D721Med (cell line): Measurements from ENCODE around the gene RHEX.

Source experiments
- DNase-seq: peaks from one replicate; pipeline ENCODE4 v3.0.0; 2011; ENCODE audit warnings: low spot score; ENCODE audit not compliant: insufficient read length
- FAIRE-seq: peaks from 2 replicates; lab custom pipeline; 2011; peaks lifted over from hg19 to GRCh38; lab: Jason Lieb, UNC
- CTCF ChIP-seq: IDR thresholded peaks from 2 replicates; pipeline ENCODE4 v1.5.1; 2012; ENCODE audit warnings: mild to moderate bottlenecking, control low read depth; ENCODE audit not compliant: insufficient read depth; ENCODE audit errors: missing control alignments

Gene RHEX

GRCh38 chr1:206079135-206079534, 26.2 kb downstream of the RHEX start:
- FAIRE-seq = no peak
- TF ChIP-seq CTCF = no peak
- DNase-seq = no peak

GRCh38 chr1:206080026-206080820, 27.2 kb downstream of the RHEX start:
- no peak for TF ChIP-seq CTCF
- DNase-seq (no peak), FAIRE-seq (no peak)

- no peak for TF ChIP-seq CTCF
- FAIRE-seq (no peak), DNase-seq (no peak)
Measured at GRCh38 chr1:206081856-206082255, 28.9 kb downstream of the RHEX start.

GRCh38 chr1:206082831-206083695, 30.1 kb downstream of the RHEX start:
- FAIRE-seq (no peak), DNase-seq (no peak)

GRCh38 chr1:206083750-206084149, 30.8 kb downstream of the RHEX start:
- DNase-seq = no peak
- FAIRE-seq = no peak
- TF ChIP-seq CTCF = no peak

More at GRCh38 chr1:206082831-206083695, 30.1 kb downstream of the RHEX start:
- TF ChIP-seq CTCF = no peak

- DNase-seq (no peak), FAIRE-seq (no peak)
- TF ChIP-seq CTCF = no peak
Measured at GRCh38 chr1:206087091-206087490, 34.1 kb downstream of the RHEX start.
